B cell (primary cell): ENCODE data around the gene ERICH3. TPM values are rescaled to one million over a fixed set of nuclear protein-coding genes. Genes with fewer than 3 reads are reported as not detected.

Source experiments
- ATAC-seq: fragments of 200-7000 bp; cut with Tn5 transposase; one replicate; pipeline ENCODE4 v1.10.0; 2021; ENCODE audit warnings: low read depth, mild to moderate bottlenecking, moderate number of reproducible peaks, moderate library complexity
- CTCF ChIA-PET: fragments of 350-600 bp; sonication (Branson Sonifier 250); formaldehyde crosslinking; loops from one replicate; lab custom pipeline; 2021; ENCODE audit warnings: antibody characterized with exemption, inconsistent platforms; lab: Charles Lee
- POLR2A ChIA-PET: fragments of 350-600 bp; sonication (Branson Sonifier 250); formaldehyde crosslinking; loops from one replicate; lab custom pipeline; 2021; ENCODE audit warnings: antibody characterized with exemption; lab: Charles Lee
- DNase-seq: peaks from one replicate; pipeline ENCODE4 v3.0.0; 2013
- H2AFZ ChIP-seq: 2 replicates; pipeline ENCODE4 v1.6.1; 2012; ENCODE audit warnings: mild to moderate bottlenecking, low read depth, low read length; ENCODE audit not compliant: insufficient read depth, poor library complexity, severe bottlenecking
- H3K27ac ChIP-seq, 2 donors: 1 replicate in 1 of 2; 2 replicates in 1 of 2; pipeline ENCODE4 v1.5.1; 2012 to 2013; ENCODE audit warnings: low read length in 2 of 2, mild to moderate bottlenecking in 2 of 2, moderate library complexity in 1 of 2
- H3K27me3 ChIP-seq, 4 experiments: fragments of 200-600 bp in 1 of 4; sonication (generic) in 1 of 4; replicated peaks in 1 of 4; 1 replicate in 2 of 4; 2 replicates in 2 of 4; pipeline versions ENCODE4 v1.6.1 to v1.7.0; 2013 to 2016; ENCODE audit warnings: low read length in 3 of 4, mild to moderate bottlenecking in 2 of 4, mixed read lengths in 1 of 4, moderate library complexity in 1 of 4; ENCODE audit not compliant: insufficient read depth in 4 of 4, control insufficient read depth in 3 of 4; ENCODE audit errors: control extremely low read depth in 1 of 4
- H3K36me3 ChIP-seq, 2 experiments: replicated peaks in 1 of 2; 1 replicate in 1 of 2; 2 replicates in 1 of 2; pipeline versions ENCODE4 v1.6.1 to v1.7.1; 2013; ENCODE audit warnings: low read length in 1 of 2; ENCODE audit not compliant: insufficient read depth in 2 of 2, control insufficient read depth in 1 of 2; ENCODE audit errors: control extremely low read depth in 1 of 2, extremely low read depth in 1 of 2
- H3K4me1 ChIP-seq, 2 donors: fragments of 200-600 bp in 1 of 2; sonication (generic) in 1 of 2; 1 replicate in 1 of 2; 2 replicates in 1 of 2; pipeline versions ENCODE4 v1.5.1 to v1.6.1; 2013 to 2017; ENCODE audit warnings: low read length in 2 of 2; ENCODE audit not compliant: control insufficient read depth in 2 of 2, insufficient read depth in 2 of 2
- H3K4me2 ChIP-seq: replicated peaks from 2 replicates; pipeline ENCODE3; 2012; ENCODE audit warnings: mild to moderate bottlenecking, low read depth, low read length; ENCODE audit not compliant: poor library complexity, severe bottlenecking
- H3K4me3 ChIP-seq, 5 experiments: fragments of 200-600 bp in 1 of 5; sonication (generic) in 1 of 5; 1 replicate in 3 of 5; 2 replicates in 2 of 5; pipeline versions ENCODE4 v1.5.1 to v1.7.0; 2011 to 2016; ENCODE audit warnings: low read length in 4 of 5, mild to moderate bottlenecking in 4 of 5, low read depth in 2 of 5, control low read depth in 1 of 5, moderate library complexity in 1 of 5; ENCODE audit not compliant: insufficient read depth in 1 of 5; ENCODE audit errors: control extremely low read depth in 1 of 5, extremely low read depth in 1 of 5
- H3K79me2 ChIP-seq: fragments of 200-600 bp; sonication (generic); one replicate; pipeline ENCODE4 v1.6.0; 2016; ENCODE audit warnings: low read length; ENCODE audit not compliant: control insufficient read depth, insufficient read depth
- H3K9ac ChIP-seq: fragments of 200-600 bp; sonication (generic); 2 replicates; pipeline ENCODE4 v1.6.1; 2017; ENCODE audit warnings: mild to moderate bottlenecking, low read length, moderate library complexity
- H3K9me3 ChIP-seq, 3 donors: one replicate each; pipeline versions ENCODE4 v1.6.1 to v1.7.1; 2013; ENCODE audit warnings: low read length in 2 of 3; ENCODE audit not compliant: control insufficient read depth in 2 of 3, insufficient read depth in 1 of 3; ENCODE audit errors: control extremely low read depth in 1 of 3
- H4K20me1 ChIP-seq: 2 replicates; pipeline ENCODE4 v1.6.0; 2012; ENCODE audit warnings: mild to moderate bottlenecking, low read length; ENCODE audit not compliant: insufficient read depth, control insufficient read depth, poor library complexity, severe bottlenecking
- H3K27ac Mint-ChIP-seq: one replicate; pipeline ENCODE4 v1.8.0; 2021; ENCODE audit warnings: mixed read lengths
- H3K27me3 Mint-ChIP-seq: one replicate; pipeline ENCODE4 v1.8.0; 2021; ENCODE audit warnings: mixed read lengths
- H3K4me1 Mint-ChIP-seq: one replicate; pipeline ENCODE4 v1.8.0; 2021; ENCODE audit warnings: mixed read lengths
- H3K4me3 Mint-ChIP-seq: one replicate; pipeline ENCODE4 v1.8.0; 2021; ENCODE audit warnings: mixed read lengths
- H3K9me3 Mint-ChIP-seq: one replicate; pipeline ENCODE4 v1.8.0; 2022; ENCODE audit warnings: mixed read lengths; ENCODE audit not compliant: insufficient read depth
- EZH2 ChIP-seq: IDR thresholded peaks from 2 replicates; pipeline ENCODE4 v1.6.1; 2012; ENCODE audit warnings: borderline replicate concordance, low read depth, mild to moderate bottlenecking, moderate library complexity, low read length; ENCODE audit not compliant: insufficient read depth, poor library complexity, severe bottlenecking
- WGBS: methylation state at CpG from one replicate; pipeline ENCODE4 v1.1.5; 2013; ENCODE audit warnings: missing lambda C conversion rate; ENCODE audit not compliant: insufficient coverage; 5-methylcytosine and 5-hydroxymethylcytosine counted together
- intact Hi-C: fragments of 100-400 bp; cut with micrococcal nuclease; formaldehyde crosslinking; loops from one replicate; pipeline ENCODE4 v1.10.0; 2022
- polyA plus RNA-seq: library from polyadenylated mRNA; depleted of rRNA; stranded (reverse); fragments of >200 nt; gene quantifications from 2 replicates; pipeline ENCODE4 v1.2.3, GENCODE V29; 2012
- total RNA-seq, 2 donors: library from RNA; stranded (reverse); fragments of 120-200 nt in 1 of 2; gene quantifications; 1 replicate in 1 of 2; 2 replicates in 1 of 2; pipeline versions ENCODE4 v1.2.3 to v1.2.4, GENCODE V29; 2013 to 2022
- TF ChIP-seq, protein P1 (sequence below): fragments of 200-600 bp; IDR thresholded peaks from one replicate; pipeline ENCODE4 v1.8.0; 2022; ENCODE audit warnings: antibody characterized with exemption, mild to moderate bottlenecking

Gene ERICH3
- total and polyA plus RNA-seq, 2 donors (not counting 1 experiment from before 2014, with no cell fraction given) = 0.03 to 0.27 TPM

DNA sequence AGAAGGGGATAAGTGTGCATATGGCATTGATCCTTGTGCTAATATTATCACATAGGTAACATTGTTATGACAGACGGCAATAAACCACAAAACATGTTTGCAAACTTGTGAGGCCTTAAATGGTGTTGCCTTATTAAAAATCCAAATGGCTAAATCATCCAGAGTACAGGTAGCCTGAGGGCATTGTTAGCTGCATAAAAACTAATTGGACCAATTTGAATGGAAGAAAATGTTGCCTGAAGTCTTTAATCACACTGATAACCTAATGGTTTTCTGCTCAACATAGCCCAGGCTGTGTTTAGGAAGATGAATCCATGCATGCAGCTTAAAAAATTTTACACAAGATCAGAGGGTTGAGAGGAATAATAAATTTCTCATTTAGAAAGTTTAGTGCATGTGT lies 141.8 kb downstream of the ERICH3 start:
- no peak for TF ChIP-seq EZH2
- TF ChIP-seq, protein P1, sequence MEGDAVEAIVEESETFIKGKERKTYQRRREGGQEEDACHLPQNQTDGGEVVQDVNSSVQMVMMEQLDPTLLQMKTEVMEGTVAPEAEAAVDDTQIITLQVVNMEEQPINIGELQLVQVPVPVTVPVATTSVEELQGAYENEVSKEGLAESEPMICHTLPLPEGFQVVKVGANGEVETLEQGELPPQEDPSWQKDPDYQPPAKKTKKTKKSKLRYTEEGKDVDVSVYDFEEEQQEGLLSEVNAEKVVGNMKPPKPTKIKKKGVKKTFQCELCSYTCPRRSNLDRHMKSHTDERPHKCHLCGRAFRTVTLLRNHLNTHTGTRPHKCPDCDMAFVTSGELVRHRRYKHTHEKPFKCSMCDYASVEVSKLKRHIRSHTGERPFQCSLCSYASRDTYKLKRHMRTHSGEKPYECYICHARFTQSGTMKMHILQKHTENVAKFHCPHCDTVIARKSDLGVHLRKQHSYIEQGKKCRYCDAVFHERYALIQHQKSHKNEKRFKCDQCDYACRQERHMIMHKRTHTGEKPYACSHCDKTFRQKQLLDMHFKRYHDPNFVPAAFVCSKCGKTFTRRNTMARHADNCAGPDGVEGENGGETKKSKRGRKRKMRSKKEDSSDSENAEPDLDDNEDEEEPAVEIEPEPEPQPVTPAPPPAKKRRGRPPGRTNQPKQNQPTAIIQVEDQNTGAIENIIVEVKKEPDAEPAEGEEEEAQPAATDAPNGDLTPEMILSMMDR = no peak
- H3K4me3 ChIP-seq = no peak overlapping the region
- Mint-ChIP-seq H3K4me1 (no peaks in the 10 kb centered on the region), H3K4me3 (no peak overlapping the region), H3K27ac (no peak overlapping the region), H3K9me3 (no peaks in the 10 kb centered on the region), H3K27me3 (peaks cover 15% of the 10 kb centered on the region)
- no peaks in the 10 kb centered on the region for H3K79me2 ChIP-seq
- H3K9me3 ChIP-seq = no peaks in the 10 kb centered on the region
- H3K9ac ChIP-seq = no peak overlapping the region
- no peak for ATAC-seq
- H3K4me1 ChIP-seq = no peaks in the 10 kb centered on the region
- intact Hi-C loops = no loop called here
- no peak overlapping the region for H2AFZ ChIP-seq
- H4K20me1 ChIP-seq = no peaks in the 10 kb centered on the region
- H3K27me3 ChIP-seq = no peaks in the 10 kb centered on the region
- DNase-seq = no peak
- H3K27ac ChIP-seq = no peak overlapping the region
- no CpG with 5 or more reads among the region's 1 CpG for WGBS
- CTCF ChIA-PET = no interaction called here
- no peak overlapping the region for H3K4me2 ChIP-seq
- no peaks in the 10 kb centered on the region for H3K36me3 ChIP-seq
- POLR2A ChIA-PET = no interaction called here

DNA sequence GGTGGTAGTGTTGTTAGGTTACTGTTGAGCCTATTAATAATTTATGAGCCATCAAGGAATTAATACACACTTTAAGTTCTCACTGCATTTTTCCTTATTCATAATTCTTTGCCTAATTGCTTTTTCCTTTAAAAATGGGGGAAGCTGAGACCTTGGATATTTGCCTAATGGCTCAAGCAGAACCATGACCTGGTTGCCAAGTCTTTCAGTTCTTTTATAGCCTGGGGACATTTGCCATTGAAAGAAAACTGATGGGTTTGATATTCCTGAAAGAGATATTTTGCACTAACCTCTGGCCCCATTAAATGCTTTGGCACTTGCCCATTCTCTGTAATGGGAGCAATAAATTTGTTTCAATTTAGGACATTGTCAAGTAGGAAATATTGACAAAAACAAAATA lies 142.7 kb downstream of the ERICH3 start:
- ATAC-seq = no peak
- H3K27me3 Mint-ChIP-seq = peaks cover 16% of the 10 kb centered on the region
- no peaks in the 10 kb centered on the region for H3K9me3 ChIP-seq
- POLR2A ChIA-PET = no interaction called here
- TF ChIP-seq EZH2 = no peak
- no peaks in the 10 kb centered on the region for H3K27me3 ChIP-seq
- H3K79me2 ChIP-seq = no peaks in the 10 kb centered on the region
- CTCF ChIA-PET = no interaction called here
- intact Hi-C loops = no loop called here
- no peak overlapping the region for H2AFZ ChIP-seq
- H3K4me2 ChIP-seq = no peak overlapping the region
- H3K9ac ChIP-seq = no peak overlapping the region
- no peaks in the 10 kb centered on the region for H3K4me1 ChIP-seq
- no peaks in the 10 kb centered on the region for H4K20me1 ChIP-seq
- no peaks in the 10 kb centered on the region for H3K36me3 ChIP-seq
- no peak overlapping the region for H3K27ac ChIP-seq
- no peak overlapping the region for H3K4me3 Mint-ChIP-seq
- no peaks in the 10 kb centered on the region for H3K9me3 Mint-ChIP-seq
- no peak overlapping the region for H3K27ac Mint-ChIP-seq
- no peak overlapping the region for H3K4me3 ChIP-seq
- no peak for DNase-seq
- no peaks in the 10 kb centered on the region for H3K4me1 Mint-ChIP-seq
